K562 (cell line): Measurements from ENCODE around the gene ZNF138. TPM values are rescaled to one million over a fixed set of nuclear protein-coding genes. Genes with fewer than 3 reads are reported as not detected.

Experiments
- ATAC-seq: fragments of 200-7000 bp; cut with Tn5 transposase; 3 replicates; pipeline ENCODE4 v1.9.1; 2020; ENCODE audit warnings: moderate library complexity
- BruUV-seq: library from RNA; stranded (reverse); fragments of 400-500 nt; replicated peaks from 2 replicates; lab custom pipeline; 2021; lab: Mats Ljungman, UMichigan
- CTCF ChIA-PET: fragments of 300-600 bp; formaldehyde crosslinking; extraction: SDS; loops from one replicate; lab custom pipeline; 2021; ENCODE audit warnings: low intra/inter-chr PET ratio; lab: Yijun Ruan, JAX
- POLR2A ChIA-PET: fragments of 300-600, 350-650 bp; sonication (Branson Sonifier 250); formaldehyde crosslinking; extraction: SDS; loops from one replicate; lab custom pipeline; 2021; ENCODE audit warnings: antibody characterized with exemption, inconsistent platforms; lab: Yijun Ruan, JAX
- DNase-seq, 4 experiments: peaks; one replicate each; pipeline versions ENCODE4 v3.0.0 to v3.0.0-alpha.2; 2011 to 2018; ENCODE audit warnings: low spot score in 3 of 4, mixed read lengths in 3 of 4; ENCODE audit errors: extremely low read depth in 1 of 4
- FAIRE-seq: peaks from 2 replicates; lab custom pipeline; 2011; peaks lifted over from hg19 to GRCh38; lab: Jason Lieb, UNC
- H2AFZ ChIP-seq: 2 replicates; pipeline ENCODE4 v1.6.0; 2011; ENCODE audit warnings: low read depth, low read length, control low read depth, inconsistent platforms
- H3K27ac ChIP-seq: fragments of 200-600 bp; 3 replicates; pipeline ENCODE4 v1.8.0; 2011; ENCODE audit warnings: low read depth, mild to moderate bottlenecking, control low read depth, inconsistent platforms, low read length, moderate library complexity, mixed read lengths; ENCODE audit errors: extremely low read depth
- H3K27me3 ChIP-seq, 2 experiments: fragments of 300-600 bp in 1 of 2; 2 replicates in 1 of 2; 3 replicates in 1 of 2; pipeline versions ENCODE4 v1.6.0 to v1.8.0; 2011; ENCODE audit warnings: inconsistent platforms in 2 of 2, low read length in 2 of 2, mild to moderate bottlenecking in 1 of 2, mixed read lengths in 1 of 2, moderate library complexity in 1 of 2; ENCODE audit not compliant: control insufficient read depth in 2 of 2, insufficient read depth in 2 of 2
- H3K36me3 ChIP-seq: fragments of 300-600 bp; 3 replicates; pipeline ENCODE4 v1.8.0; 2011; ENCODE audit warnings: mild to moderate bottlenecking, low read length, inconsistent platforms; ENCODE audit not compliant: control insufficient read depth, insufficient read depth
- H3K4me1 ChIP-seq, 2 experiments: fragments of 200-600 bp in 1 of 2; replicated peaks in 1 of 2; 2 replicates in 1 of 2; 3 replicates in 1 of 2; pipeline versions ENCODE4 v1.5.1 to v1.8.0; 2011; ENCODE audit warnings: inconsistent platforms in 2 of 2, low read length in 2 of 2, mild to moderate bottlenecking in 1 of 2, mixed read lengths in 1 of 2, moderate library complexity in 1 of 2; ENCODE audit not compliant: control insufficient read depth in 2 of 2, insufficient read depth in 2 of 2
- H3K4me2 ChIP-seq: 2 replicates; pipeline ENCODE4 v1.6.1; 2011; ENCODE audit warnings: low read length, control low read depth, inconsistent platforms, mixed read lengths; ENCODE audit not compliant: insufficient read depth
- H3K4me3 ChIP-seq: fragments of 200-600 bp; sonication (generic), shearing (Covaris generic); 2 replicates; pipeline ENCODE4 v1.5.1; 2016; ENCODE audit warnings: control low read depth, inconsistent platforms
- H3K79me2 ChIP-seq: fragments of 200-600 bp; 3 replicates; pipeline ENCODE4 v1.8.0; 2011; ENCODE audit warnings: low read length, inconsistent platforms; ENCODE audit not compliant: control insufficient read depth, insufficient read depth
- H3K9ac ChIP-seq, 2 experiments: 2 replicates each; pipeline versions ENCODE4 v1.6.0 to v1.6.1; 2011; ENCODE audit warnings: low read depth in 2 of 2, low read length in 2 of 2, control low read depth in 1 of 2, inconsistent platforms in 1 of 2, mild to moderate bottlenecking in 1 of 2, mixed read lengths in 1 of 2; ENCODE audit not compliant: insufficient read depth in 1 of 2
- H3K9me1 ChIP-seq: one replicate; pipeline ENCODE4 v1.6.0; 2011; ENCODE audit warnings: inconsistent platforms, mild to moderate bottlenecking, low read length, moderate library complexity; ENCODE audit not compliant: control insufficient read depth, insufficient read depth
- H3K9me3 ChIP-seq: replicated peaks from 2 replicates; pipeline ENCODE4 v1.5.1; 2011; ENCODE audit warnings: low read depth, low read length, inconsistent platforms; ENCODE audit not compliant: control insufficient read depth, insufficient read depth
- H4K20me1 ChIP-seq: replicated peaks from 2 replicates; pipeline ENCODE4 v1.6.1; 2011; ENCODE audit warnings: low read length, inconsistent platforms, mixed read lengths; ENCODE audit not compliant: control insufficient read depth, insufficient read depth
- ELF2 ChIP-seq: fragments of 250-450 bp; sonication (Bioruptor Pico); IDR thresholded peaks from 2 replicates; pipeline ENCODE4 v1.5.0; 2021; ENCODE audit warnings: mild to moderate bottlenecking
- ETV5 ChIP-seq: sonication (generic); formaldehyde crosslinking; IDR thresholded peaks from 2 replicates; pipeline ENCODE4 v1.4.0; 2020; ENCODE audit warnings: low read depth, mild to moderate bottlenecking, missing genetic modification reagents
- HDAC6 ChIP-seq: IDR thresholded peaks from 2 replicates; pipeline ENCODE4 v1.6.1; 2012; ENCODE audit warnings: low read depth, mild to moderate bottlenecking, control low read depth, inconsistent platforms, low read length, moderate library complexity
- KDM5B ChIP-seq: fragments of 200-600 bp; sonication (generic); IDR thresholded peaks from 2 replicates; pipeline ENCODE4 v1.6.1; 2012; ENCODE audit warnings: low read depth, mild to moderate bottlenecking, moderate library complexity, low read length, control low read depth, inconsistent platforms; ENCODE audit not compliant: insufficient replicate concordance
- MIER1 ChIP-seq: fragments of 450-650 bp; IDR thresholded peaks from 2 replicates; pipeline ENCODE4 v1.6.1; 2016; ENCODE audit warnings: antibody characterized with exemption, mild to moderate bottlenecking, low read depth
- NONO ChIP-seq, 2 experiments: fragments of 200-400 bp in 1 of 2; fragments of 450-650 bp in 1 of 2; formaldehyde crosslinking in 1 of 2; IDR thresholded peaks; 2 replicates each; pipeline ENCODE4 v1.6.1; 2017; ENCODE audit warnings: low read depth in 2 of 2, mild to moderate bottlenecking in 2 of 2, moderate library complexity in 2 of 2, low read length in 1 of 2
- ZFX ChIP-seq: sonication (generic); formaldehyde crosslinking; IDR thresholded peaks from 2 replicates; pipeline ENCODE4 v1.8.0; 2022; ENCODE audit warnings: mild to moderate bottlenecking, missing genetic modification reagents, moderate library complexity
- ZNF121 ChIP-seq: sonication (generic); formaldehyde crosslinking; conservative IDR thresholded peaks from 2 replicates; pipeline ENCODE4 v1.8.0; 2022; ENCODE audit warnings: missing genetic modification reagents
- ZNF143 ChIP-seq: sonication (generic); formaldehyde crosslinking; IDR thresholded peaks from 2 replicates; pipeline ENCODE4 v1.9.0; 2022; ENCODE audit warnings: mild to moderate bottlenecking, missing genetic modification reagents
- ZNF347 ChIP-seq: fragments of 450-650 bp; formaldehyde crosslinking; IDR thresholded peaks from 2 replicates; pipeline ENCODE4 v1.4.0; 2020; ENCODE audit warnings: low read depth, mild to moderate bottlenecking, moderate library complexity
- WGBS: fragments of 100-300 bp; shearing (Covaris generic); methylation state at CpG from one replicate; pipeline ENCODE4 v1.1.6; 2016; ENCODE audit warnings: low coverage, mixed read lengths; ENCODE audit not compliant: insufficient coverage; ENCODE audit errors: missing lambda C conversion rate; 5-methylcytosine and 5-hydroxymethylcytosine counted together
- in situ Hi-C: fragments of 300-500 bp; cut with MboI; formaldehyde crosslinking; loops from 4 replicates; pipeline ENCODE4 v1.15.0; 2018; ENCODE audit warnings: inconsistent platforms, mixed read lengths
- intact Hi-C: fragments of 100-400 bp; cut with micrococcal nuclease; formaldehyde crosslinking; loops from 2 replicates; pipeline ENCODE4 v1.14.2; 2022
- polyA plus RNA-seq, 8 experiments: library from polyadenylated mRNA; depleted of rRNA in 4 of 8; stranded (reverse) in 5 of 8; unstranded in 3 of 8; fragments of >200 nt; fragmentation: Nextera tagmentation in 2 of 8; fragmentation: Illumina TruSeq in 1 of 8; extraction: Ambion mirVana in 2 of 8; extraction: Trizol in 1 of 8; gene quantifications; 2 replicates each; pipeline versions ENCODE4 v1.2.1 to v1.2.3, GENCODE V29; 2011 to 2014; ENCODE audit warnings: inconsistent platforms in 1 of 8, missing spikeins in 1 of 8
- total RNA-seq, 7 experiments: library from RNA; depleted of rRNA in 6 of 7; stranded (reverse); fragments of >200 nt in 6 of 7; fragmentation: Illumina TruSeq in 2 of 7; extraction: Trizol in 2 of 7; gene quantifications; 2 replicates each; pipeline versions ENCODE4 v1.2.1 to v1.2.3, GENCODE V29; 2011 to 2021; ENCODE audit warnings: low replicate concordance in 1 of 7
- TF ChIP-seq, protein P1 (sequence below): fragments of 200-800 bp; sonication (Bioruptor generic); IDR thresholded peaks from 2 replicates; pipeline ENCODE4 v1.6.1; 2017; ENCODE audit warnings: missing genetic modification characterization, missing compliant biosample characterization
- TF ChIP-seq, protein P2 (sequence below): sonication (generic); formaldehyde crosslinking; IDR thresholded peaks from 2 replicates; pipeline ENCODE4 v1.8.0; 2023; ENCODE audit warnings: missing genetic modification reagents, mild to moderate bottlenecking, borderline replicate concordance
- TF ChIP-seq, protein P3 (sequence below): fragments of 450-650 bp; IDR thresholded peaks from 2 replicates; pipeline ENCODE4 v1.6.1; 2017; ENCODE audit warnings: mild to moderate bottlenecking, moderate library complexity

ZNF138 gene
- total and polyA plus RNA-seq, 9 of the 15 experiments (the other 6 are each of a cell fraction or from before 2014, with no cell fraction given): 14.6 to 34.9 (median 22.6) TPM

GRCh38 chr7:64830926-64831325, 36.7 kb downstream of the ZNF138 start:
- no peaks in the 10 kb centered on the region for H4K20me1 ChIP-seq
- no peaks in the 10 kb centered on the region for H3K27me3 ChIP-seq
- 79% methylated on average over 1 of the region's 1 CpG for WGBS
- FAIRE-seq (no peak), ATAC-seq (no peak), DNase-seq (no peak)
- BruUV-seq: no TSS peak
- peaks cover 7% of the 10 kb centered on the region; the same call in 1 of the 2 replicates for H3K9me3 ChIP-seq
- H3K9me1 ChIP-seq: no peaks in the 10 kb centered on the region
- no peak overlapping the region for H3K4me3 ChIP-seq
- intact Hi-C loops (no loop called here), in situ Hi-C loops (no loop called here)
- H3K9ac ChIP-seq: no peak overlapping the region
- H3K4me2 ChIP-seq: no peak overlapping the region
- POLR2A ChIA-PET: no interaction called here
- CTCF ChIA-PET: no interaction called here
- H3K79me2 ChIP-seq: no peaks in the 10 kb centered on the region
- no peak overlapping the region for H3K27ac ChIP-seq
- H2AFZ ChIP-seq: no peak overlapping the region
- peaks cover 7% of the 10 kb centered on the region; the same call in 1 of the 3 replicates for H3K36me3 ChIP-seq
- H3K4me1 ChIP-seq: no peaks in the 10 kb centered on the region
- no peak for TF ChIP-seq ETV5 (CRISPR knock-in tag)
- no peak for TF ChIP-seq KDM5B
- TF ChIP-seq, protein P1, sequence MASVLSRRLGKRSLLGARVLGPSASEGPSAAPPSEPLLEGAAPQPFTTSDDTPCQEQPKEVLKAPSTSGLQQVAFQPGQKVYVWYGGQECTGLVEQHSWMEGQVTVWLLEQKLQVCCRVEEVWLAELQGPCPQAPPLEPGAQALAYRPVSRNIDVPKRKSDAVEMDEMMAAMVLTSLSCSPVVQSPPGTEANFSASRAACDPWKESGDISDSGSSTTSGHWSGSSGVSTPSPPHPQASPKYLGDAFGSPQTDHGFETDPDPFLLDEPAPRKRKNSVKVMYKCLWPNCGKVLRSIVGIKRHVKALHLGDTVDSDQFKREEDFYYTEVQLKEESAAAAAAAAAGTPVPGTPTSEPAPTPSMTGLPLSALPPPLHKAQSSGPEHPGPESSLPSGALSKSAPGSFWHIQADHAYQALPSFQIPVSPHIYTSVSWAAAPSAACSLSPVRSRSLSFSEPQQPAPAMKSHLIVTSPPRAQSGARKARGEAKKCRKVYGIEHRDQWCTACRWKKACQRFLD (CRISPR knock-in tag): no peak
- TF ChIP-seq ELF2 (CRISPR knock-in tag): no peak
- no peak for TF ChIP-seq ZNF121 (CRISPR knock-in tag)
- no peak for TF ChIP-seq ZNF143
- TF ChIP-seq ZNF347: no peak
- no peak for TF ChIP-seq MIER1
- TF ChIP-seq HDAC6: no peak
- TF ChIP-seq, protein P2, sequence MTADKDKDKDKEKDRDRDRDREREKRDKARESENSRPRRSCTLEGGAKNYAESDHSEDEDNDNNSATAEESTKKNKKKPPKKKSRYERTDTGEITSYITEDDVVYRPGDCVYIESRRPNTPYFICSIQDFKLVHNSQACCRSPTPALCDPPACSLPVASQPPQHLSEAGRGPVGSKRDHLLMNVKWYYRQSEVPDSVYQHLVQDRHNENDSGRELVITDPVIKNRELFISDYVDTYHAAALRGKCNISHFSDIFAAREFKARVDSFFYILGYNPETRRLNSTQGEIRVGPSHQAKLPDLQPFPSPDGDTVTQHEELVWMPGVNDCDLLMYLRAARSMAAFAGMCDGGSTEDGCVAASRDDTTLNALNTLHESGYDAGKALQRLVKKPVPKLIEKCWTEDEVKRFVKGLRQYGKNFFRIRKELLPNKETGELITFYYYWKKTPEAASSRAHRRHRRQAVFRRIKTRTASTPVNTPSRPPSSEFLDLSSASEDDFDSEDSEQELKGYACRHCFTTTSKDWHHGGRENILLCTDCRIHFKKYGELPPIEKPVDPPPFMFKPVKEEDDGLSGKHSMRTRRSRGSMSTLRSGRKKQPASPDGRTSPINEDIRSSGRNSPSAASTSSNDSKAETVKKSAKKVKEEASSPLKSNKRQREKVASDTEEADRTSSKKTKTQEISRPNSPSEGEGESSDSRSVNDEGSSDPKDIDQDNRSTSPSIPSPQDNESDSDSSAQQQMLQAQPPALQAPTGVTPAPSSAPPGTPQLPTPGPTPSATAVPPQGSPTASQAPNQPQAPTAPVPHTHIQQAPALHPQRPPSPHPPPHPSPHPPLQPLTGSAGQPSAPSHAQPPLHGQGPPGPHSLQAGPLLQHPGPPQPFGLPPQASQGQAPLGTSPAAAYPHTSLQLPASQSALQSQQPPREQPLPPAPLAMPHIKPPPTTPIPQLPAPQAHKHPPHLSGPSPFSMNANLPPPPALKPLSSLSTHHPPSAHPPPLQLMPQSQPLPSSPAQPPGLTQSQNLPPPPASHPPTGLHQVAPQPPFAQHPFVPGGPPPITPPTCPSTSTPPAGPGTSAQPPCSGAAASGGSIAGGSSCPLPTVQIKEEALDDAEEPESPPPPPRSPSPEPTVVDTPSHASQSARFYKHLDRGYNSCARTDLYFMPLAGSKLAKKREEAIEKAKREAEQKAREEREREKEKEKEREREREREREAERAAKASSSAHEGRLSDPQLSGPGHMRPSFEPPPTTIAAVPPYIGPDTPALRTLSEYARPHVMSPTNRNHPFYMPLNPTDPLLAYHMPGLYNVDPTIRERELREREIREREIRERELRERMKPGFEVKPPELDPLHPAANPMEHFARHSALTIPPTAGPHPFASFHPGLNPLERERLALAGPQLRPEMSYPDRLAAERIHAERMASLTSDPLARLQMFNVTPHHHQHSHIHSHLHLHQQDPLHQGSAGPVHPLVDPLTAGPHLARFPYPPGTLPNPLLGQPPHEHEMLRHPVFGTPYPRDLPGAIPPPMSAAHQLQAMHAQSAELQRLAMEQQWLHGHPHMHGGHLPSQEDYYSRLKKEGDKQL: no peak
- TF ChIP-seq, protein P3, sequence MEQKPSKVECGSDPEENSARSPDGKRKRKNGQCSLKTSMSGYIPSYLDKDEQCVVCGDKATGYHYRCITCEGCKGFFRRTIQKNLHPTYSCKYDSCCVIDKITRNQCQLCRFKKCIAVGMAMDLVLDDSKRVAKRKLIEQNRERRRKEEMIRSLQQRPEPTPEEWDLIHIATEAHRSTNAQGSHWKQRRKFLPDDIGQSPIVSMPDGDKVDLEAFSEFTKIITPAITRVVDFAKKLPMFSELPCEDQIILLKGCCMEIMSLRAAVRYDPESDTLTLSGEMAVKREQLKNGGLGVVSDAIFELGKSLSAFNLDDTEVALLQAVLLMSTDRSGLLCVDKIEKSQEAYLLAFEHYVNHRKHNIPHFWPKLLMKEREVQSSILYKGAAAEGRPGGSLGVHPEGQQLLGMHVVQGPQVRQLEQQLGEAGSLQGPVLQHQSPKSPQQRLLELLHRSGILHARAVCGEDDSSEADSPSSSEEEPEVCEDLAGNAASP: no peak
- TF ChIP-seq NONO (IDR thresholded peaks at IDR 0.05; ENCODE audit: low read depth in 2 of 2, low read length in 1 of 2): no peak
- TF ChIP-seq ZFX: no peak
